BLaER1 (cell line): ENCODE measurements around the gene ISOC2.

Experiments used
- H3K27ac ChIP-seq: shearing (Covaris generic); formaldehyde crosslinking; 2 replicates; pipeline ENCODE4 v1.8.1; 2022
- H3K27me3 ChIP-seq: shearing (Covaris generic); formaldehyde crosslinking; 2 replicates; pipeline ENCODE4 v1.8.1; 2022
- H3K36me3 ChIP-seq: shearing (Covaris generic); formaldehyde crosslinking; 2 replicates; pipeline ENCODE4 v1.8.1; 2022
- H3K4me1 ChIP-seq: shearing (Covaris generic); formaldehyde crosslinking; 2 replicates; pipeline ENCODE4 v1.8.1; 2022
- H3K4me2 ChIP-seq: shearing (Covaris generic); formaldehyde crosslinking; 2 replicates; pipeline ENCODE4 v1.8.1; 2022
- H3K4me3 ChIP-seq: shearing (Covaris generic); formaldehyde crosslinking; 2 replicates; pipeline ENCODE4 v1.8.1; 2022
- H3K9ac ChIP-seq: shearing (Covaris generic); formaldehyde crosslinking; 2 replicates; pipeline ENCODE4 v1.8.1; 2022
- H3K9me3 ChIP-seq: shearing (Covaris generic); formaldehyde crosslinking; 2 replicates; pipeline ENCODE4 v1.8.1; 2022
- H4K20me1 ChIP-seq: shearing (Covaris generic); formaldehyde crosslinking; 2 replicates; pipeline ENCODE4 v1.8.1; 2022
- Cebpa-rat ChIP-seq: shearing (Covaris generic); IDR thresholded peaks from 2 replicates; pipeline ENCODE4 v1.8.1; 2022

ISOC2 gene

GRCh38 chr19:55478364-55478763, 16.9 kb upstream of the ISOC2 start:
- Histone ChIP-seq H3K27me3 (no peaks in the 10 kb centered on the region), H3K4me1 (peaks cover 57% of the 10 kb centered on the region), H3K36me3 (peaks cover 20% of the 10 kb centered on the region), H3K4me3 (no peak overlapping the region), H3K27ac (no peak overlapping the region), H3K4me2 (peak overlapping the region; percentile 88), H3K9me3 (no peaks in the 10 kb centered on the region), H3K9ac (peak overlapping the region; percentile 82), H4K20me1 (peaks cover 11% of the 10 kb centered on the region; the same call in 1 of the 2 replicates)
- TF ChIP-seq Cebpa-rat = no peak

GRCh38 chr19:55477905-55478304, 16.5 kb upstream of the ISOC2 start:
- peaks cover 57% of the 10 kb centered on the region for H3K4me1 ChIP-seq
- peak overlapping the region; percentile 88 for H3K4me2 ChIP-seq
- H3K9ac ChIP-seq = peak overlapping the region; percentile 82
- H4K20me1 ChIP-seq = peaks cover 11% of the 10 kb centered on the region; the same call in 1 of the 2 replicates
- peak overlapping the region; percentile 71 for H3K4me3 ChIP-seq
- H3K27ac ChIP-seq = no peak overlapping the region
- peaks cover 15% of the 10 kb centered on the region for H3K36me3 ChIP-seq
- H3K27me3 ChIP-seq = no peaks in the 10 kb centered on the region
- TF ChIP-seq Cebpa-rat = no peak
- H3K9me3 ChIP-seq = no peaks in the 10 kb centered on the region

GRCh38 chr19:55476100-55476775, 14.8 kb upstream of the ISOC2 start, which contains the start of gene ZNF628:
Gene ZNF628, plus strand, starts transcription at chr19:55476617. Its CDS starts 3,294 bp downstream, at chr19:55479911.
- H3K9me3 ChIP-seq = no peaks in the 10 kb centered on the region
- H4K20me1 ChIP-seq = peaks cover 11% of the 10 kb centered on the region; the same call in 1 of the 2 replicates
- no peaks in the 10 kb centered on the region for H3K27me3 ChIP-seq
- peak within 1 kb of the TSS; percentile 91 for H3K27ac ChIP-seq
- no peak for TF ChIP-seq Cebpa-rat
- peak within 1 kb of the TSS; percentile 85 for H3K9ac ChIP-seq
- peak within 1 kb of the TSS; percentile 94 for H3K4me2 ChIP-seq
- peaks cover 57% of the 10 kb centered on the region for H3K4me1 ChIP-seq
- H3K36me3 ChIP-seq = peaks cover 7% of the 10 kb centered on the region; the same call in 1 of the 2 replicates
- H3K4me3 ChIP-seq = peak within 1 kb of the TSS; percentile 71

GRCh38 chr19:55474269-55475265, 13.1 kb upstream of the ISOC2 start:
- H3K4me3 ChIP-seq = no peak overlapping the region
- peaks cover 52% of the 10 kb centered on the region for H3K4me1 ChIP-seq
- no peak overlapping the region for H3K27ac ChIP-seq
- H3K9me3 ChIP-seq = no peaks in the 10 kb centered on the region
- H3K9ac ChIP-seq = 0 out of 2 replicates have a peak overlapping the region, but pooled peaks have one; percentile 19
- no peaks in the 10 kb centered on the region for H3K27me3 ChIP-seq
- H4K20me1 ChIP-seq = peaks cover 8% of the 10 kb centered on the region; the same call in 1 of the 2 replicates
- no peak for TF ChIP-seq Cebpa-rat
- no peaks in the 10 kb centered on the region for H3K36me3 ChIP-seq
- H3K4me2 ChIP-seq = peak overlapping the region; percentile 94; the same call in 1 of the 2 replicates

- no peak for TF ChIP-seq Cebpa-rat
- Histone ChIP-seq H4K20me1 (no peaks in the 10 kb centered on the region), H3K27ac (no peak overlapping the region)
These were observed 12.0 kb upstream of the ISOC2 start for GRCh38 chr19:55473225-55474012.

GRCh38 chr19:55472463-55472862, 11.0 kb upstream of the ISOC2 start:
- Histone ChIP-seq H3K27ac (no peak overlapping the region), H4K20me1 (no peaks in the 10 kb centered on the region), H3K4me3 (no peak overlapping the region), H3K4me1 (peaks cover 31% of the 10 kb centered on the region), H3K36me3 (no peaks in the 10 kb centered on the region), H3K9me3 (no peaks in the 10 kb centered on the region), H3K27me3 (no peaks in the 10 kb centered on the region), H3K4me2 (no peak overlapping the region), H3K9ac (no peak overlapping the region)
- TF ChIP-seq Cebpa-rat = no peak

More at GRCh38 chr19:55473225-55474012, 12.0 kb upstream of the ISOC2 start:
- no peaks in the 10 kb centered on the region for H3K36me3 ChIP-seq
- no peak overlapping the region for H3K9ac ChIP-seq
- no peaks in the 10 kb centered on the region for H3K9me3 ChIP-seq
- H3K4me1 ChIP-seq = peaks cover 41% of the 10 kb centered on the region
- H3K4me3 ChIP-seq = no peak overlapping the region
- no peak overlapping the region for H3K4me2 ChIP-seq
- H3K27me3 ChIP-seq = no peaks in the 10 kb centered on the region

GRCh38 chr19:55471266-55471665, 9.8 kb upstream of the ISOC2 start:
- H3K27ac ChIP-seq = no peak overlapping the region
- no peaks in the 10 kb centered on the region for H3K27me3 ChIP-seq
- no peak overlapping the region for H3K4me3 ChIP-seq
- no peak overlapping the region for H3K4me2 ChIP-seq
- TF ChIP-seq Cebpa-rat = no peak
- H3K4me1 ChIP-seq = peaks cover 29% of the 10 kb centered on the region
- H3K9ac ChIP-seq = no peak overlapping the region
- no peaks in the 10 kb centered on the region for H3K9me3 ChIP-seq
- H3K36me3 ChIP-seq = no peaks in the 10 kb centered on the region
- H4K20me1 ChIP-seq = no peaks in the 10 kb centered on the region

- H3K4me1 ChIP-seq = peaks cover 11% of the 10 kb centered on the region
- TF ChIP-seq Cebpa-rat = no peak
- no peak overlapping the region for H3K4me3 ChIP-seq
- no peak overlapping the region for H3K9ac ChIP-seq
- H3K4me2 ChIP-seq = no peak overlapping the region
- H3K9me3 ChIP-seq = no peaks in the 10 kb centered on the region
- H3K27ac ChIP-seq = no peak overlapping the region
- no peaks in the 10 kb centered on the region for H4K20me1 ChIP-seq
- H3K27me3 ChIP-seq = no peaks in the 10 kb centered on the region
- H3K36me3 ChIP-seq = no peaks in the 10 kb centered on the region
These were observed 6.6 kb upstream of the ISOC2 start for GRCh38 chr19:55468054-55468393.
